Endometrium (tissue), 2 donors: ENCODE data around the gene VTI1A.

Experiments used
- FAIRE-seq: peaks from 2 replicates; lab custom pipeline; 2012; peaks lifted over from hg19 to GRCh38; lab: Jason Lieb, UNC
- donor health status: control.
- donor health status: control.

VTI1A gene

GRCh38 chr10:112785089-112785488 is 338.1 kb downstream of the VTI1A start:
- FAIRE-seq: no peak

DNA sequence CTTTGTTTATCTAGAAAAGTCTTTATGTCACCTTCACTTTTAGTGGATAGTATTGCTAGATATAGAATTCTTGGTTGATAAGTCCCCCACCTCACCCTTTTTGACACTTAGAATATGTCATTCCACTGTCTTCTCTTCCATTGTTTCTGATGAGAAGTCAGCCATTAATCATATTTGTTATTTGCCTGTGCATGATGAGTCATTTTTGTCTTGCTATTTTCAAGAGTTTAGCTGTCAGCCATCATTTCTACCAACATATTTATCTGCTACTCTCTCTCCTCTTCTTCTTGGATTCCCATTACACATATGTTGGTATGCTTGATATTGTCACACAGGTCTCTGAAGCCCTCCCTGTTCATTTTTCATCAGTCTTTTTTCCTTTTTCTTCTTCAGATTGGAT is 342.2 kb downstream of the VTI1A start:
- no peak for FAIRE-seq

DNA sequence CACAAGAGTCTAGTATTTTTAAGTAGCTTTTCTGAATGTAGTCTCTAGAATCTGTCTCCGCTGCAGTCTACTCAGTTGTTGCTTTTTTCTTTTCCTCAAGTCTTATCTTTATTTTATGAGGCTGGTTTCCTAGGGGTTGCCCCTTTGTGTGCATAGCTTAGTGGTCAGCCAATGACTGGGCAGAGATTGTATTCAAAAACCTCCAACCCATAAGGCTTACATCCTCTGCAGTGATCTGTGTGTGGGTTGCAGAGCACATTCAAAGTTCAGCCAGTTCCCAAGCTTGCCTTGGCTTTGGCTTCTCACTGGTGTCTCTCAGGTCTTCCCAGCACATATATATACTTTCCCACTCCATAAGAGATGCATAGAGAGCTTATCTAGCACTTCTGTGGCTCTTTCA is 343.0 kb downstream of the VTI1A start:
- FAIRE-seq: no peak

DNA sequence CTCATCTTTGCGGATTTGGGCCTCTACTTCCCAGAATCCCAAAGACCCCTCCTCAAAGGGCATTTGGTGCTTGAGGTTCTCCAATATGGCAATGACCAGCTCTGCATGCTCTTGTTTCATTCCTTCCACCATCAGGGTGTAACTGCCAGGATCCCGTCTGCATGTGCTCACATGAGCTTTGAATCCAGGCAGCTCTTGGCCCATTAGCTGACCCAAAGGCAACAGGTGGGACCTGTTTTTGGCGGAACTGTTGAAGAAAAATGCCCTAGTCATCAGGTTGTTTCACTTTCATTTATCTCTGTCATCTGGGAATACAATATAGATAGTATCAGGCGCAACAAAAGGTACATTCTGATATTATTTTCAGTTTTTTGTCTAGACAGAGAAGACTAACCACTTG is 343.9 kb downstream of the VTI1A start:
- no peak for FAIRE-seq

DNA sequence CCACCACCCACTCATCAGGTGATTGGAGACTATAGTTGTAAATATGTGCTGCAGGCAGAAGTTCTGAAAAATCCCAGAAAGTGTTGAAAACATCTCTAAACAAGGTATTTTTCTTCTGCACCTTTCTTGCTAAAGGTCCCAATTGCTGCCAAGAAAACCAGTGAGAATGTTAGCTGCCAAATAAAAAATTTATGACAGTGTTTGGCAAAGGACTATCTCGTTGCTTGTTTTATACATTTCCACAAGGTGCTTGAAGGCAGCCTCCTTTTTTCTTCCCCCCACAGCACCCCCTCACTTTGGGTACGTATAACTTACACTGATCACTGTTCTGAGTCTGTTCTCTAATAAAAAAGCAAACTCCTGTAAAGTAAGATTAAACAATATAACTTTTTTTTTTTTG is 344.4 kb downstream of the VTI1A start:
- FAIRE-seq: no peak

DNA sequence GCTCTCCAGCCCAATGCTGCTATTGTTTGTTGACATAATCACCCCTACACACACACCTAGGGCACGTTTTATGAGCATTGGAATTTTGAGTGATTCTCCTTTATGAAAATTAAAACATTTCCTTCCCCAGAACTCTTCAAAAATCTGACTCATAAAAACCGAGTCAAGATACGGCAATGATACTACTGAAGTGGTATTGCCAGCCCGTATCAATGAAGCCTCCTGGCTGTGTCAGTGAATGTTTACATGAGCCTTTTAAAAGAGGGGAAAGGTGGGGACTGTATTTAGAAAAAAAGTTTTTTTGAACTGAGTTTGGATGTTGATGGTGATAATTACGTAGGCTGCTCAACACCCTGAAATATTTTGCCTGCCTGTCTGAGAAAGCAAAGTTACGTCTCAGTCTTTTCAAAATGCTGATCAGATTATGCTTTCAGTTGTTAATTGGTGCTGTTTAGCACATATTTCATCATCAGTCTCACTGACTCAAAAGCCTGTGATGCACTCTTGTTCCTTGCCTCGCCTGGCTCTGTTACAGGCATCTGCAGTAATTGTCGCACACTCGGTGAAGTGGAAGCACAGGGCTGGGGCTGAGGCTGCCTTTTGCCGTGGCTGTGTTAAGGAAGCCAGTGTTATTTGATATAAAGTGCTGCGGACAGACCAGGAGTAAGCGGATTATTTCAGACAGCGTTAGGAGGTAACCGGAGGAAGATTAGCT is 345.6 kb downstream of the VTI1A start:
- FAIRE-seq: no peak

- FAIRE-seq: no peak
Observed at GRCh38 chr10:112793202-112793921, 346.3 kb downstream of the VTI1A start.

DNA sequence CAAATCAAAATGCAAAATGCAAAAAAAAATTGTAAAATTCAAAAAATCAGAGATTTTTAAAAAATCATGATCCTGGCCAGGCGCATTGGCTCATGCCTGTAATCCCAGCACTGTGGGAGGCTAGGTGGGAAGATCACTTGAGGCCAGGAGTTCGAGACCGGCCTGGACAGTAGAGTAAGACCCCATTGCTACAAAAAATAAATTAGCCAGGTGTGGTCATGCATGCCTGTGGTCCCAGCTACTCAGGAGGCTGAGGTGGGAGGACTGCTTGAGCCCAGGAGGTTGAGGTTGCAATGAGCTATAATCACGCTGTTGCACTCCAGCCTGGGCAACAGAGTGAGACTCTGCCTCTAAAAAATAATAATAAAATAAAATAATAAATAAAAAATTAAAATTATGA is 347.2 kb downstream of the VTI1A start:
- FAIRE-seq: no peak

GRCh38 chr10:112795067-112795466 is 348.1 kb downstream of the VTI1A start:
- FAIRE-seq: no peak

GRCh38 chr10:112797197-112797596 is 350.2 kb downstream of the VTI1A start:
- no peak for FAIRE-seq

DNA sequence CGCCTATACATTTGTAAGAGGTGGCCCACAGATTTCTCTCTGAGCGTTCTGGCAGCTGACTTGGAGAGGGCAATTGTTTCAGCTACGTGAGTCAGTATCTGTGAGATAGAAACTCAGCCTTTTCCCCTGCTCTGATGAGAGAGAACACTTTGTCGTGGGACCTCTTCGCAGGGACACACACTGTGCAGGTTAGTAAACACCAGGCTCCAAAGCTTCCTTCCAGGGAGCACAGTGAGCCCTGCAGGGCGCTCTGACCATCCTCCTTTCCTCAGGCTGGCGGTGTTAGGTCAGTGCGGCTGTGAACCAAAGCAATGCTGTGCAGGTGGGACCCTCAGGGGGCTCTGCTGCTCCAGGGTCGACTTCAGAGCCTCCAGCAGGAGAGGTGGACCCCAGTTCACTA is 350.8 kb downstream of the VTI1A start:
- no peak for FAIRE-seq

DNA sequence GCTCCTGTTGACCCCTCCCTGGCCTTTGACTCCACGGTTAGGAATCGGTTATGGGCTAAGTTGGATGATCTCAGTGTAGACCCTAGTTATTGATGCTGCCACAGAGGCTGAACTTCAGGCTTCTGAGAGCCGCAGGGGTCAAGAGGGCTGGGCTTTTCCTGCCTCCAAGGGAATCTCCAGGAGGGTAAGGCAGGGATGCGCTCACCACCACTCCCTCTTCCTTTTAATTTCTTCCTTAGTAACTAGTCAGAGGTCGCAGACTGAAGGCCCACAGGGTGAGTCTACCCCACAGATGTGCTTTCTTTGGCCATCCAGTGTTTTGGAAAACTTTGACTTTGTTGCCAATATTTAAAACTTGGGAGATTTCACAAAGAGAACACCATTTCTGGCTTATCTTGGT is 352.0 kb downstream of the VTI1A start:
- no peak for FAIRE-seq

- no peak for FAIRE-seq
Observed at GRCh38 chr10:112799726-112800510, 352.9 kb downstream of the VTI1A start.

- no peak for FAIRE-seq
Observed at GRCh38 chr10:112801004-112801403, 354.0 kb downstream of the VTI1A start.

DNA sequence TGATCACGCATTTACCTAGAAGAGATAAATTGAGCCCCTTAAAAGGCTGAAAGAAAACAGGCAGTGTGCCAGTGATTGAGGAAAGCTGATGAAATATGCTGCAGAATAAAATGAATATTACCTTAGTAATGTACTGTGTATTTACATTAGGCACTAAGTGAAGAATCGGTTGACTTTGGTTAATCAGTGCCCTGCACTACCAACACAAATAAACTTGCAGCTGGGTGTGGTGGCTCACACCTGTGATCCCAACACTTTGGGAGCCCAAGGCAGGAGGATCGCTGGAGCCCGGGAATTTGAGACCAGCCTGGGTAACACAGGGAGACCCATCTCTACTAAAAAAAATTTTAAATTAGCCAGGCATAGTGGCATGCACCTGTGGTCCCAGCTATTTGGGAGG is 354.7 kb downstream of the VTI1A start:
- FAIRE-seq: no peak

GRCh38 chr10:112802411-112803022 is 355.5 kb downstream of the VTI1A start:
- FAIRE-seq: no peak

DNA sequence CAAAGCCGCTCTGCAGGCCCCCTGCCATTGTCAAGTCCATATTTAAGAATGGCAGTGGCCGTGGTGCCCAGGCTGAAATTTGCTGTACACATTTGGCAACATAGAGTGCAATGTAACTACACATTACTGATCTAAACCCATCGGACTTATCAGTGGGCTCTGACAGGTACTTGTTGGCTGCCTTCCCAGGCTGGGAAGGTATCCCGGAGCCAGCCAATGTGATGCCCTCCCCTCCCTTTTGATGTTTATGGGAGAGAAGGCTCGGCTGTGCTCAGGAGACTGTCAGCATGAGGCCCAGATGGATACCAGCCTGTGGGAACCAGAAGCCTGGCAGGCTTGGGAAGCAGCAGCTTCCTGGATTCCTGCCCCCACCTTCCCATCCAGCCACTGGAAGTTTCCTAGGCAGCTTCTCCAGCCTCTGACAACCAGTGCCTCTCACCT is 357.0 kb downstream of the VTI1A start:
- no peak for FAIRE-seq

DNA sequence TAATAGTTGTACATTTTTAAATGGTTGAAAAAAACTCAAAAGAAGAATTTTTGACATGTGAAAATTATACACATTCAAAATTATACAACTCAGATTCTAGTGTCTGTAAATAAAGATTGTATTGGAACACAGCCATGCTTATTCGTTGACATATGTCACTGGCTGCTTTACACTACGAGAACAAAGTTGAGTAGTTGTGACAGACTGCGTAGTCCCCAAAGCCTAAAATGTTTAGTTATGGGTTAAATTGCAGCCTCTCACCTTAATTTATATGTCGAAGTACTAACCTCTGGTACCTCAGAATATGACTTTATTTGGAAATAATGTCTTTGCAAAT is 358.2 kb downstream of the VTI1A start:
- no peak for FAIRE-seq

DNA sequence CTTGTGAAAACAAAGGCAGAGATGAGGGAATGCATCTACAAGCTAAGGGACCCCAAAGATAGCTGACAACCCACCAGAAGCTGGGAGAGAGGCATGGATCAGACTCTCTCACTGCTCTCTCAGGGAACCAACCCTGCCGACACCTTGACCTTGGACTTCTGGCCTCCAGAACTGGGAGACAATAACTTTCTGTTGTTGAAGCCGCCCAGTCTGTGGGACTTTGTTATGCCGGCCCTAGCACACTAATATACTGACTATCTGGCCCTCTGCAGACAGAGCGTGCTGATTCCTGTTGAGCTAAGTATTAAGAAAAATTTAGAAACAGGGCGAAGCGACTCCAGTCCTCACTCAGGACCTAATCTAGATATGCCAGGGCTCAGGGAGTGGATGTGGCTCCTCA is 358.7 kb downstream of the VTI1A start:
- no peak for FAIRE-seq

GRCh38 chr10:112807013-112807412 is 360.0 kb downstream of the VTI1A start:
- FAIRE-seq: no peak

DNA sequence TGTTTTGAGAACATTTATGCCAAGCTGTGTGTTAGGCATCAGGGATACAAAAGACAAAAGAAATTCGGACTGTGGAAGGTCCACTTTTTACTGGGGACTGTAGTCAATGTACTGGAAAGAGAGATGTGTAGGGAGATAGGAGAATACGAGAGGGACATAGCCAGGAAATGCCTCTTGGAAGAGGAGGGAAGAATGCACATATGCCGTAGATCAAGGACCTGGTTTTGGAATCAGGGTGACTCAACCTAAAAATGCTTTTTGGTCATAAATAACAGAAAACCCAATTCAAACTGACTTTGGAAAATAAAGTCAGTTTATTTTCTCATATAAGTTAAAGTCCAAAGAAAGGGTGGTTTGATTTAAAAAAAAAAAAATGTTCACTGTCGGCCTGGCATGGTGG is 362.7 kb downstream of the VTI1A start:
- no peak for FAIRE-seq

- no peak for FAIRE-seq
Observed at GRCh38 chr10:112810711-112811151, 363.7 kb downstream of the VTI1A start.
